Measurements from ENCODE around the gene PTX4. TPM values are rescaled to one million over a fixed set of nuclear protein-coding genes. Genes with fewer than 3 reads are reported as not detected.
A peak's percentile ranks its signal among the peaks of the same experiment; 100 is the strongest.

PTX4 gene
- total RNA-seq, 1 donor from 2014 or later = 0.13 TPM

- DNase-seq (ENCODE audit: low read depth in 2 of 2) = no peak
Measured at GRCh38 chr16:1502092-1503004, 13.6 kb upstream of the PTX4 start.

- DNase-seq (ENCODE audit: low read depth in 2 of 2) = no peak
Measured at GRCh38 chr16:1501630-1502029, 12.9 kb upstream of the PTX4 start.

GRCh38 chr16:1500465-1501150 lies 11.9 kb upstream of the PTX4 start:
- DNase-seq (ENCODE audit: low read depth in 2 of 2) = no peak

GRCh38 chr16:1499756-1500464 lies 11.2 kb upstream of the PTX4 start:
- DNase-seq (ENCODE audit: low read depth in 2 of 2) = no peak

GRCh38 chr16:1498899-1499676 lies 10.3 kb upstream of the PTX4 start:
- DNase-seq (ENCODE audit: low read depth in 2 of 2) = no peak

- DNase-seq (ENCODE audit: low read depth in 2 of 2) = no peak
Measured at GRCh38 chr16:1497014-1497598, 8.4 kb upstream of the PTX4 start.

- DNase-seq (ENCODE audit: low read depth in 2 of 2) = no peak
Measured at GRCh38 chr16:1496464-1496863, 7.7 kb upstream of the PTX4 start.

- no peak for DNase-seq (ENCODE audit: low read depth in 2 of 2)
Measured at GRCh38 chr16:1495889-1496262, 7.1 kb upstream of the PTX4 start.

GRCh38 chr16:1495211-1495888 lies 6.6 kb upstream of the PTX4 start:
- no peak for DNase-seq (ENCODE audit: low read depth in 2 of 2)

- DNase-seq (ENCODE audit: low read depth in 2 of 2) = no peak
Measured at GRCh38 chr16:1494711-1495110, 6.0 kb upstream of the PTX4 start.

- DNase-seq (ENCODE audit: low read depth in 2 of 2) = peak; percentile 49 to 85
Measured at GRCh38 chr16:1494129-1494640, 5.4 kb upstream of the PTX4 start.

- peak in 1 of 2 donors; percentile 17 for DNase-seq (ENCODE audit: low read depth in 2 of 2)
Measured at GRCh38 chr16:1493746-1494094, 5.0 kb upstream of the PTX4 start.

- DNase-seq (ENCODE audit: low read depth in 2 of 2) = peak; percentile 45 to 79
Measured at GRCh38 chr16:1492923-1493745, 4.4 kb upstream of the PTX4 start, which contains the start of gene TELO2. Gene TELO2, plus strand, starts transcription at chr16:1493360. Its CDS starts 922 bp downstream, at chr16:1494282.

GRCh38 chr16:1492082-1492922 lies 3.6 kb upstream of the PTX4 start:
- DNase-seq (ENCODE audit: low read depth in 2 of 2) = no peak

GRCh38 chr16:1491327-1491726 lies 2.6 kb upstream of the PTX4 start:
- DNase-seq (ENCODE audit: low read depth in 2 of 2) = no peak

- no peak for DNase-seq (ENCODE audit: low read depth in 2 of 2)
Measured at GRCh38 chr16:1489077-1489476, 333 bp upstream of the PTX4 start.

- DNase-seq (ENCODE audit: low read depth in 2 of 2) = no peak
Measured at GRCh38 chr16:1488054-1488601, 616 bp downstream of the PTX4 start.

All from dermis microvascular lymphatic vessel endothelial cell (primary cell).